Esophagus squamous epithelium (tissue), 5 donors: ENCODE data around the gene GPATCH4. TPM values are rescaled to one million over a fixed set of nuclear protein-coding genes. Genes with fewer than 3 reads are reported as not detected.

Experiments used
- DNase-seq: peaks from one replicate; lab custom pipeline; 2025; lab: John Stamatoyannopoulos, UW
- H3K27ac ChIP-seq, 4 donors: fragments of 200-600 bp; sonication (generic); one replicate each; pipeline ENCODE4 v1.5.1; 2016 to 2019; ENCODE audit warnings: mild to moderate bottlenecking in 1 of 4
- H3K27me3 ChIP-seq, 4 donors: fragments of 200-600 bp; sonication (generic); 1 replicate in 3 of 4; 2 replicates in 1 of 4; pipeline versions ENCODE4 v1.5.1 to v1.6.0; 2017 to 2021; ENCODE audit warnings: antibody characterized with exemption in 1 of 4
- H3K36me3 ChIP-seq, 3 donors: fragments of 200-600 bp; sonication (generic); one replicate each; pipeline ENCODE4 v1.5.1; 2016 to 2019
- H3K4me1 ChIP-seq, 3 donors: fragments of 200-600 bp; sonication (generic); one replicate each; pipeline ENCODE4 v1.5.1; 2017 to 2019
- H3K4me3 ChIP-seq, 4 donors: fragments of 200-600 bp; sonication (generic); 1 replicate in 3 of 4; 2 replicates in 1 of 4; pipeline ENCODE4 v1.5.1; 2016 to 2019; ENCODE audit warnings: mild to moderate bottlenecking in 2 of 4, moderate library complexity in 1 of 4
- H3K9me3 ChIP-seq, 3 donors: fragments of 200-600 bp; sonication (generic); one replicate each; pipeline ENCODE4 v1.5.1; 2016 to 2019
- CTCF ChIP-seq, 6 experiments: fragments of 450-650 bp in 4 of 6; fragments of 200-600 bp in 2 of 6; sonication (generic) in 2 of 6; IDR thresholded peaks; one replicate each; pipeline ENCODE4 v1.5.1; 2016 to 2019; ENCODE audit warnings: antibody characterized with exemption in 6 of 6, mild to moderate bottlenecking in 4 of 6, moderate library complexity in 4 of 6
- POLR2A ChIP-seq, 4 donors: fragments of 450-650 bp; IDR thresholded peaks; one replicate each; pipeline ENCODE4 v1.6.1; 2017; ENCODE audit warnings: antibody characterized with exemption in 4 of 4, mild to moderate bottlenecking in 4 of 4, moderate library complexity in 3 of 4
- WGBS, 2 donors: methylation state at CpG; one replicate each; pipeline ENCODE4 v1.1.5; 2018; 5-methylcytosine and 5-hydroxymethylcytosine counted together
- intact Hi-C: fragments of 100-400 bp; cut with DNase I; formaldehyde crosslinking; loops from one replicate; pipeline ENCODE4 v1.15.0; 2022
- total RNA-seq, 4 donors: library from RNA; depleted of rRNA; stranded (reverse); fragments of >200 nt; gene quantifications; one replicate each; pipeline ENCODE4 v1.1.0, GENCODE V29; 2016
- donor health status: DM: yes; HTN: yes; CAD: no.

GPATCH4 gene
- total RNA-seq, 4 donors from 2014 or later: 14.0 to 41.8 (median 25.0) TPM

GRCh38 chr1:156586323-156586722 lies 15.0 kb downstream of the GPATCH4 start:
- Histone ChIP-seq H3K4me1 (peaks cover 0 to 8% (median 6%) of the 10 kb centered on the region in 3 donors), H3K27ac (no peak overlapping the region), H3K36me3 (no peaks in the 10 kb centered on the region), H3K27me3 (no peaks in the 10 kb centered on the region), H3K9me3 (no peaks in the 10 kb centered on the region), H3K4me3 (no peak overlapping the region)
- WGBS, 2 donors: 44% methylated on average over 2 of the region's 4 CpGs; no CpG with 5 or more reads in 1 of the 2 donors
- TF ChIP-seq CTCF (IDR thresholded peaks at IDR 0.05) (no peak), POLR2A (IDR thresholded peaks at IDR 0.05) (no peak)
- no peak for DNase-seq
- intact Hi-C loops: loop anchor here (10.0 kb wide), 1 partner anchor 112 kb away; no protein-coding TSS in a partner anchor

- WGBS, 2 donors: 56 to 61% methylated on average over 4 to 6 of the region's 11 CpGs
- H3K9me3 ChIP-seq: no peaks in the 10 kb centered on the region
- intact Hi-C loops: loop anchor here (10.0 kb wide), 1 partner anchor 110 kb away; no protein-coding TSS in a partner anchor
- DNase-seq: no peak
- H3K4me3 ChIP-seq: no peak overlapping the region
- no peaks in the 10 kb centered on the region for H3K4me1 ChIP-seq
- TF ChIP-seq POLR2A (IDR thresholded peaks at IDR 0.05) (no peak), CTCF (IDR thresholded peaks at IDR 0.05) (no peak)
- H3K27me3 ChIP-seq: no peaks in the 10 kb centered on the region
- H3K27ac ChIP-seq: no peak overlapping the region
- no peaks in the 10 kb centered on the region for H3K36me3 ChIP-seq
Measured at GRCh38 chr1:156584813-156585212, 16.5 kb downstream of the GPATCH4 start.

- H3K36me3 ChIP-seq: no peaks in the 10 kb centered on the region
- no peaks in the 10 kb centered on the region for H3K27me3 ChIP-seq
- WGBS, 2 donors: 45 to 53% methylated on average over 16 to 20 of the region's 20 CpGs
- intact Hi-C loops: loop anchor here (10.0 kb wide), 1 partner anchor 109 kb away; no protein-coding TSS in a partner anchor
- H3K4me3 ChIP-seq: no peak overlapping the region
- no peak overlapping the region for H3K27ac ChIP-seq
- DNase-seq: no peak
- H3K9me3 ChIP-seq: no peaks in the 10 kb centered on the region
- H3K4me1 ChIP-seq: no peaks in the 10 kb centered on the region
- TF ChIP-seq POLR2A (IDR thresholded peaks at IDR 0.05) (no peak), CTCF (IDR thresholded peaks at IDR 0.05) (peak; percentile 85 to 99 (median 93))
Measured at GRCh38 chr1:156583821-156584622, 17.3 kb downstream of the GPATCH4 start.

GRCh38 chr1:156582388-156583017 lies 18.8 kb downstream of the GPATCH4 start:
- no peak for TF ChIP-seq POLR2A (IDR thresholded peaks at IDR 0.05)
- no peaks in the 10 kb centered on the region for H3K27me3 ChIP-seq
- H3K4me3 ChIP-seq: peak overlapping the region in 1 of 4 donors; percentile 5
- no peaks in the 10 kb centered on the region for H3K9me3 ChIP-seq
- H3K36me3 ChIP-seq: no peaks in the 10 kb centered on the region
- no peaks in the 10 kb centered on the region for H3K4me1 ChIP-seq
- 20 to 69% methylated on average over 1 to 9 of the region's 9 CpGs for WGBS, 2 donors
- intact Hi-C loops: loop anchor here (10.0 kb wide), 1 partner anchor 108 kb away; no protein-coding TSS in a partner anchor
- DNase-seq: no peak
- no peak overlapping the region for H3K27ac ChIP-seq

- H3K36me3 ChIP-seq: no peaks in the 10 kb centered on the region
- no peak overlapping the region for H3K27ac ChIP-seq
- intact Hi-C loops: loop anchor here (10.0 kb wide), 1 partner anchor 107 kb away; no protein-coding TSS in a partner anchor
- DNase-seq: no peak
- peak overlapping the region in 1 of 4 donors; percentile 5 for H3K4me3 ChIP-seq
- no peaks in the 10 kb centered on the region for H3K9me3 ChIP-seq
- H3K27me3 ChIP-seq: no peaks in the 10 kb centered on the region
- TF ChIP-seq POLR2A (IDR thresholded peaks at IDR 0.05) (no peak), CTCF (IDR thresholded peaks at IDR 0.05) (no peak)
- WGBS, 2 donors: 58 to 64% methylated on average over 8 to 10 of the region's 21 CpGs
- no peaks in the 10 kb centered on the region for H3K4me1 ChIP-seq
Measured at GRCh38 chr1:156581661-156582387, 19.5 kb downstream of the GPATCH4 start.
